ENCODE results near the gene ST8SIA6.
"Not testable (repeated sequence)": the region's sequence is repeated elsewhere in the genome, so short reads cannot be mapped to it uniquely, and the experiment has no call there.

- not testable (repeated sequence) for TF ChIP-seq CTCF (IDR thresholded peaks at IDR 0.05; ENCODE audit: insufficient read depth, low read length); REST (IDR thresholded peaks at IDR 0.05; ENCODE audit: insufficient replicate concordance, low read depth); GABPA (IDR thresholded peaks at IDR 0.05; ENCODE audit: low read depth)
Measured at GRCh38 chr10:17436578-17436977, 17.8 kb downstream of the ST8SIA6 start.
